T-helper 2 cell treated with Interferon-gamma antibody and Interleukin-4, amounts not matched to agents 100 ng/mL and 5 ng/mL, for 36 hours (primary cell): ENCODE measurements around the gene FAM174B. TPM values are rescaled to one million over a fixed set of nuclear protein-coding genes. Genes with fewer than 3 reads are reported as not detected.

Experiments used
- intact Hi-C: fragments of 100-400 bp; cut with micrococcal nuclease; formaldehyde crosslinking; loops from one replicate; pipeline ENCODE4 v1.15.1; 2023
- total RNA-seq: library from RNA; stranded (reverse); gene quantifications from 2 replicates; pipeline ENCODE4 v1.2.3, GENCODE V29; 2022

The FAM174B gene
- total RNA-seq, 1 donor from 2014 or later: 2.7 TPM

DNA sequence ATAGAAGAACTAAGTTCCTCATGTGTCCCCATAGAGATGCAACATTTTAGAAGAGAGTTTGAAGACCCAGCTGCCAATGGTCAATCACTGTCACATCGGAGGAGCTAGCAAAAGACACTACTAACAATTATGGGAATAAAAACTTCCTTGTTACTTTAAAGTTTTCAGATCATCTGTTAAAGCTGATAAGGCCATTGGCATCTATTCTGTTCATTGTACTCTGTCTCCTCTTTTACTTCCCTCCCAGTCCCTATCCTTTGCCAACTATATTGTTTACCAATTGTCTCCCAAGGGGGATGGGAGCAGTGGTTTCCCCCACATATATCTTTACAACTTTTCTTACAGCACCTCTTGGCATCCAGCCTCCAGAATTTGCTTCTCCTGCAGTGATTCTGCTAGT lies 81.0 kb downstream of the FAM174B start:
- intact Hi-C loops: no loop called here

DNA sequence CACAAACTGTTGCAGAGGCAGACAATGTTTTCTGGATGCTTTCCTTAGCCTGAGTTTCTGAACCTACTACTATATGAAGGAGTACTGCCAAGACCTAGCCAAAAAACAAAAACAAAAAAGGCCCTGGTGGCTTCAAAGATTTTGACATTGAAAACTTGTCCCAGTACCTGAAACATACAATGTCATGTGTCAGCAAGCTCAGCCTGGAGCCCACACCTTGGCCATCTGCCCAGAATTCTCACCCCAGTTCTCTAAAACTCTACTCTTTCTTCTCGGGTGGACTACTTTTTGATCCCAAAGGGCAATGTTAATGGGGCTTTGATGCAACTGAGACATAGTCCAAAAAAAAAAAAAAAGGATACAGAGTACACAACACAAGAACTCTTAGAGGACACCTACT lies 81.4 kb downstream of the FAM174B start:
- intact Hi-C loops: no loop called here

DNA sequence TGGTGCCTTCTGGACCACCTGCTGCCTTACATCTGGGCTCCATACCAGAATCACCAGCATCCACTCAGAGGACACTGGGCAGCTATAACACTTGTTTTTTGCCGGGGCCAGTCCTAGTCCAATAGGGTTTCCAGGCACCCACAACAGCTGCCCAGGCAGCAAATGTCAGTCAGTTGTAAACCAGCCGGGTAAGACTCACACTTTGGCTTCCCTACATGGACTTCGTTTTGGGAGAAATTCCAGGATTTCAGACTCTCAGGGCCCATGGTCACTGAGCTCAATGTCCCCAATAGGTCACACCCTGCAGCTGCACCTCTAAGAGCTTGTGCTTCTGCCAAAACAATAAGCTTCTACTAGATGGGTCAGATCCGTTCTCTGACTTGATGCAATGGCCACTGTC lies 83.8 kb downstream of the FAM174B start:
- intact Hi-C loops: no loop called here

DNA sequence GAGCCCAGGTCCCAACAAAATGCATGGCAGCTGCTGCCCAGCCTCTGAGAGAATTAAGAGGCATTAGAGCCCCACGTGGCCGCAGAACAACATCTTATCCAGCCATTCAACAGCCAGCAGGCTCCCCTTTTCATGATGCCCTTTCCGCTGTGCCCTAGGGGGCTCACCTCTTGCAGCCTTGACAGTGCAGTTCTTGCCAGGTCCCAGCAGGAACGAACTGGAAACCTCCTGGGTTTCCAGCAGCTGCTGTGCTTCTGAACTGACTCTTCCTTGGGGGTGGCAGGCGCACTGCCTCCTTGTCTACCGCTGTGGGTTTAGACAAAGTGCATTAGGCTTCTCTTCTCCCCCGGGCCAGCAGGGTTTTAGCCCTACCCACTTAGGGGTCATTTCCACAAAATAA lies 85.2 kb downstream of the FAM174B start:
- intact Hi-C loops: no loop called here

DNA sequence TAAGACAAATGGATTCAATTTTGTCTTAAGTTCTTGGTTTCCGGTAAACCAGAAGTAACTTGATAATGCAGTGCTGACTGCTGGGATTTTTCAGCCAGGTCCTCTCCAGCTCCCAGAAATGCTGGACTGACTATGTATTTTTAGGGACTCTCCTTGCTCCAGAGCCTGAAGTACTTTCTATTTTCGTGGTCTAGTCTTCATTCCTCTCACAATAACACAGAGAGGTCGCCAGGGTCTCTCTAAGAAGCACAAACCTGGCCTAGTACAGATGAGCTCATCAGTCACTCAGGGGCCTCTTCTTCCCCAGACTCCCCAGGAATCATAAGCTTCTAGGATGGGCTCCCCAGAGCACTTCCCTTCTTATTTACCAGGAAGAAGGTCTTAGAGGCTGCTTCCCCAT lies 85.8 kb downstream of the FAM174B start:
- intact Hi-C loops: no loop called here

Other genes starting within 250 kb of the FAM174B start
- gene CHD2, start 244.5 kb upstream of the FAM174B start, total RNA-seq: 119 and 130 TPM in 2 replicates